Fibroblast of skin of left biceps (primary cell): ENCODE results near the gene TRAF4.
A peak's percentile ranks its signal among the peaks of the same experiment; 100 is the strongest.
"Not testable (repeated sequence)": the region's sequence is repeated elsewhere in the genome, so short reads cannot be mapped to it uniquely, and the experiment has no call there.

ENCODE experiments used
- DNase-seq, 2 experiments: peaks; one replicate each; pipeline ENCODE4 v3.0.0-alpha.2; 2013; ENCODE audit warnings: low read depth in 2 of 2

The TRAF4 gene

DNA sequence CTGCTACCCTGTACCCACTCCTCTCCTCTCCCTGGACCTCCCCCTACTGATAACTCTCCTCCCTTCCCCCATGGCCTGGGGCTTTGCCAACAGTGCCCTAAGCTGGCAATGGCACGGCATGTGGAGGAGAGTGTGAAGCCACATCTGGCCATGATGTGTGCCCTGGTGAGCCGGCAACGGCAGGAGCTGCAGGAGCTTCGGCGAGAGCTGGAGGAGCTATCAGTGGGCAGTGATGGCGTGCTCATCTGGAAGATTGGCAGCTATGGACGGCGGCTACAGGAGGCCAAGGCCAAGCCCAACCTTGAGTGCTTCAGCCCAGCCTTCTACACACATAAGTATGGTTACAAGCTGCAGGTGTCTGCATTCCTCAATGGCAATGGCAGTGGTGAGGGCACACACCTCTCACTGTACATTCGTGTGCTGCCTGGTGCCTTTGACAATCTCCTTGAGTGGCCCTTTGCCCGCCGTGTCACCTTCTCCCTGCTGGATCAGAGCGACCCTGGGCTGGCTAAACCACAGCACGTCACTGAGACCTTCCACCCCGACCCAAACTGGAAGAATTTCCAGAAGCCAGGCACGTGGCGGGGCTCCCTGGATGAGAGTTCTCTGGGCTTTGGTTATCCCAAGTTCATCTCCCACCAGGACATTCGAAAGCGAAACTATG lies 5.2 kb downstream of the TRAF4 start:
- DNase-seq: no peak

DNA sequence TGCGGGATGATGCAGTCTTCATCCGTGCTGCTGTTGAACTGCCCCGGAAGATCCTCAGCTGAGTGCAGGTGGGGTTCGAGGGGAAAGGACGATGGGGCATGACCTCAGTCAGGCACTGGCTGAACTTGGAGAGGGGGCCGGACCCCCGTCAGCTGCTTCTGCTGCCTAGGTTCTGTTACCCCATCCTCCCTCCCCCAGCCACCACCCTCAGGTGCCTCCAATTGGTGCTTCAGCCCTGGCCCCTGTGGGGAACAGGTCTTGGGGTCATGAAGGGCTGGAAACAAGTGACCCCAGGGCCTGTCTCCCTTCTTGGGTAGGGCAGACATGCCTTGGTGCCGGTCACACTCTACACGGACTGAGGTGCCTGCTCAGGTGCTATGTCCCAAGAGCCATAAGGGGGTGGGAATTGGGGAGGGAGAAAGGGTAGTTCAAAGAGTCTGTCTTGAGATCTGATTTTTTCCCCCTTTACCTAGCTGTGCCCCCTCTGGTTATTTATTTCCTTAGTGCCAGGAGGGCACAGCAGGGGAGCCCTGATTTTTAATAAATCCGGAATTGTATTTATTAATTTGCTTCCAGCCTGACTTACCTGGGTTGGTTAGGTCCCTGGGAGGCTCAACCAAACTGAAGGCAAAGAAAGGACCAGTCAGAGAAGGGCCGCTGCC lies 5.8 kb downstream of the TRAF4 start:
- no peak for DNase-seq

- DNase-seq: peak; percentile 65 to 68
These were observed 6.6 kb downstream of the TRAF4 start for GRCh38 chr17:28750178-28751047.

DNA sequence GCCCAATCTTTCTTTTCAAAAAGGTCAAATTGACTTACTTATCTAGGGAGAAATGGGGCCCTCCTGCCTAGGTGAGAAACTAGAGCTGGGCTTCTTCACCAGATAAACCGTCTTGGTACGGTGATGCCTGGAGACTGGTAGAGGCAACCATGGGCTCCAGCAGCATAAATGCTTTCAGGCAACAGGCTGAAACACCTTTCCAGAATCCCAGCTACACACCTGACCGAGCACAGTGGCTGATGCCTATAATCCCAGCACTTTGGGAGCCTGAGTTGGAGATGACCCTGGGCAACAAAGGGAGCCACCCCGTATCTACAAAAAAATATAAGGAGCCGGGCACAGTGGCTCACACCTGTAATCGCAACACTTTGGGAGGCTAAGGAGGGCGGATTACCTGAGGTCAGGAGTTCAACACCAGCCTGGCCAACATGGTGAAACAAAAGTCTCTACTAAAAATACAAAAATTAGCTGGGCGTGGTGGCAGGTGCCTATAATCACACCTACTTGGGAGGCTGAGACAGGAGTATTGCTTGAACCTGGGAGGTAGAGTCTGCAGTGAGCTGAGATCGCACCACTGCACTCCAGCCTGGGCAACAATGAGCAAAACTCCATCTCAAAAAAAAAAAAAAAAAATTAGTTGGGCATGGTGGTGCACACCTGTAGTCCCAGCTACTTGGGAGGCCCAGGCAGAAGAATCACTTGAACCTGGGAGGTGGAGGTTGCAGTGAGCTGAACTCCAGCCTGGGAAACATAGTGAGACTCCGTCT lies 8.0 kb downstream of the TRAF4 start:
- no peak for DNase-seq

GRCh38 chr17:28755486-28755885 lies 11.7 kb downstream of the TRAF4 start:
- DNase-seq: no peak

DNA sequence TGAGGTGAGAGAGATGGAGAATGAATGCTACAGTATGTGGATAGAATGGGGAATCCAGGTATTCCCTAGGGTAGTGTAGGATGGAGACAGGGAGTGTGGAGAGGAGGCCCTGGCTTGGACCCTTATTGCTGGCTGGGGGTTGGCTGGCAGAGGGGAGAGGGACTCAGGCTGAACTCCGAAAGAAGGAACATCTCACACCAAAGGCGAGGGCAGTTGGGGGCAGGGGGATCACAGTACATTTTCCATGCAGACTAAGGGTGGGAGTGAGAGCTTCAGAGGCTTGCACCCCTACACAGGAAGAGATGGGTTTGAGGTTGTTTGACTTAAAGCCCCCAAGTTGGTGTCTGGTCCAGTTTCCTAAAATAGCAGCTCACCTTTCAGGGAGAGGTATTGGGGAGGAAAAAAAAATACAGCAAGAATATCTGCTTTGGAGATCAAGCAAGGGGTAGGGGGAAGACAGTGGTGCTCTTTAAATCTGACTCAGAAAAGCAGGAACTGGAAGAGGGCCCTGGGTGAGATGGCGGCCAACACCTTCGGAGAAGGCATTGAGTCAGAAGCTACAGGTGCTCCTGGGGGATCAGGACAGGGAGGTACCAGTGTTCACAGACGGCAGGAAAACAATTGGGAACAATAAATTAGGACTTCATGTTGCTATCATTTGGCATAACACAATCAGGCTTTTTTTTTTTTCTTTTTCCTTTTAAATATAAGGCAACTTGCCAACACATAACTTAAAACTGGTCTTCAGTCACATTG lies 12.4 kb downstream of the TRAF4 start:
- DNase-seq: no peak

DNA sequence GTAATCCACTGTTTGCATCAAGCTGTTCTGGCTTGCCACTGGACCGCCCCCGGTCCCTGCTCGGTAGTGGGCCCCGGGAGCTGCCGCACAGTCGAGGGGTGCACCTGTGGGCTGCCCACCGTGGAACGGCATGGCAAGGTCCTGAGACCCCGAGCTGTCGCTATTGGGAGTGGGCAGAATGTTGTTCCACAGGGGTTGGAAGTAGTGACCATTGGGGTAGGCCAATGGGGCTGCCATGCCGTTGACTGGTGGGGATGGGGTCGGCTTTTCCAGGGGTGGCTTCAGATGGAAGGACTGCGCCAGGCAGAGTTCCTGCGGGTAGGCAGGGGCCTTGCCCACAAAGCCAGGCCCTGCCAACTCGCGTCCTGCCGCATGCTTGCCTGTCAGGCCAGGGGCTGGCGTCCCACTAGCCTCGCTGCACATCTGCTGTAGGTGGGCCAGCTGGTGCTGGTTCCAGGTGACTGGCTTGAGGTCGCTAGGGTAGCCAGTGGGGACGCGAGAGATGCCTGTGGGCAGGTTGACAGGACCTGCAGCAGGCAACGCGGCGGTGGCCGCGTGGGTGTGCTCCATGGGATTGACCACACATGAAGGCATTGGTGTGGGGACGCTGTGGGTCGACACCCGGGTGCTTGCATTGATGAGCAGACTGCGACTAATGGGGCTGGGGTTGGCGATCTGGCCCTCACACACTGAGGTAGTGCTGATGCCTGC lies 14.8 kb downstream of the TRAF4 start:
- DNase-seq: no peak

DNA sequence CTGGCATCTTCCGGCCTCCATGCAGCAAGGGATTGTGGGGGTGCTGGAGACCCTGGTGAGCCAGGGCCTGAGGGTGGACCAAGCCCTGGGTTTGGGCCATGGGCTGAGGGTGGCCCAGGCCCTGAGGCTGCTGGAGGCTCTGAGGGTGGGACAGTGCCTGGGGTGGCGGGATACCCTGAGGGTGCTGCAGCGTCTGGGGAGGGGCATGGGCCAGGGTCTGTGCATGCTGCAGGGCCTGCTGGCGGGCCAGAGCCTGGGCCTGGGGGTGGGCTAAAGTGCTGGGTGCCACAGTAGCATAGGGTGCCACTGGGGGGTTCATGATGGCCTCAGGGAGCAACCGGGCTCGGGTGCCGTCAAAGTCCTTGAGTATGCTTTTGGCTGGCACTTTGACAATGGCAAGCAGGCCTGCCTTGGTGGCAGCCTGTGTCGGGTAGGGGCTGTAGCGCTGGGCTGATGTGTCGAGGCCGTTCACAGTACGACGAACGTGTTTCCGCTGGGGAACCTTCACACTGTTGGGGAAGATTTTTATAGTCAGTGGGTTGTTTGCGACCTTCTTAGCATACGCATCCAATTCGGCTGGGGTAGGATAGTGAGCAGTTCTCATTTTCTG lies 15.6 kb downstream of the TRAF4 start:
- no peak for DNase-seq

- DNase-seq: no peak
These were observed 17.1 kb downstream of the TRAF4 start for GRCh38 chr17:28760601-28761562.

GRCh38 chr17:28763137-28763799 lies 19.5 kb downstream of the TRAF4 start:
- DNase-seq: no peak

- DNase-seq: peak; percentile 45 to 56
These were observed 20.0 kb downstream of the TRAF4 start for GRCh38 chr17:28763804-28764266.

- DNase-seq: no peak
These were observed 21.2 kb downstream of the TRAF4 start for GRCh38 chr17:28765038-28765437.

DNA sequence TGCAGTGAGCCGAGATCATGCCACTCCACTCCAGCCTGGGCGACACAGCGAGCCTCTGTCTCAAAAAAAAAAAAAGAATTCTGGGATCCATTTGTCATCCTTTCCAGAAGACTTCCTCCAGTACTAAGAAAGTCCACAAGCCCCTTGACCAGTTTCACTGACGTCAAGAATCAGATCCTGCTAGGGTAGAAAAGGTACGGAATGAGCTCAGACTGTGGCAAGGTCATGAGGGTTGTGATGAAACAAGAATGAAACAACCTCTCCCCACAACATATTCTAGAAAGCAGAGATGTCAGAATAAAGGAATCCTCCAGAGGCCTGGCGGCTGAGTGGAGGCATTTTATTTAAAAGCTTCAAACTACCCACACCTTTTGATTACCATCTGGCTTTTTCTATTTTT lies 29.9 kb downstream of the TRAF4 start:
- DNase-seq: no peak

DNA sequence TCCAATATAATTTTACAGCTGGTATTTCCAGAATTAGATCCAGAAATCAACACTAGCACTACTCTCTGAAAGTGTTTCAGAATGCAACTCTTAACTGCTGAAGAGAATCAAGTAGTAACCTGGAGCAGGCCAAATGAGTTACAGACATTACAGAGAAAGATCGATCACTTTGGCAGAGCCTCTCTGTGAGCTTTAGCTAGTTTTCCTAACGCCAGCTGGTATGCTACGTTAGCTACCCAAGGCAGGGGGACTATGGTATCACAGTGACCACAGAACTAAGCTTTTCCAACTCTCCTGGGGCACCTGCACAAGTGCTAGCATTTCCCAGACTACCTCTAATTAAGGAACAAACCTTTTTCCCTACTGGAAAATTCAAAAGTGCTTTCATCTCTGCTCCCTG lies 30.4 kb downstream of the TRAF4 start:
- no peak for DNase-seq

GRCh38 chr17:28777178-28777577 lies 33.4 kb downstream of the TRAF4 start:
- no peak for DNase-seq

- DNase-seq: not testable (repeated sequence)
These were observed 35.8 kb downstream of the TRAF4 start for GRCh38 chr17:28779601-28780000.

GRCh38 chr17:28783161-28783560 lies 39.4 kb downstream of the TRAF4 start:
- DNase-seq: no peak

DNA sequence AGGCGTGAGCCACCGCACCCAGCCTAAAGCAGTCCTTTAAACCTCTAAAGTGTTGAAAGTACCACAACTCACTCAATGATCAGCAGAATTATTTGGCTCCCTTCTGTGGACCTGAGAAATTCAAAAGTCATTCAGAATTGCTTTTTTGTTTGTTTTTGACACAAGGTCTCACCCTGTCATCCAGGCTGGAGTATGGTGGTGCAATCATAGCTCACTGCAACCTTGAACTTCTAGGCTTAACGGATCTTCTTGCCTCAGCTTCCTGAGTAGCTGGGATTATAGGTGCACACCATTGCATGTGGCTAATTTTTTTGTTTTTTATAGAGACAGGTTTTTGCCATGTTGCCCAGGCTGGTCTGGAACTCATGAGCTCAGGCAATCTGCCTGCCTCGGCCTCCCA lies 44.3 kb downstream of the TRAF4 start:
- no peak for DNase-seq
